ENCODE measurements around the gene ATG9A.
A peak's percentile ranks its signal among the peaks of the same experiment; 100 is the strongest.

Gene ATG9A

DNA sequence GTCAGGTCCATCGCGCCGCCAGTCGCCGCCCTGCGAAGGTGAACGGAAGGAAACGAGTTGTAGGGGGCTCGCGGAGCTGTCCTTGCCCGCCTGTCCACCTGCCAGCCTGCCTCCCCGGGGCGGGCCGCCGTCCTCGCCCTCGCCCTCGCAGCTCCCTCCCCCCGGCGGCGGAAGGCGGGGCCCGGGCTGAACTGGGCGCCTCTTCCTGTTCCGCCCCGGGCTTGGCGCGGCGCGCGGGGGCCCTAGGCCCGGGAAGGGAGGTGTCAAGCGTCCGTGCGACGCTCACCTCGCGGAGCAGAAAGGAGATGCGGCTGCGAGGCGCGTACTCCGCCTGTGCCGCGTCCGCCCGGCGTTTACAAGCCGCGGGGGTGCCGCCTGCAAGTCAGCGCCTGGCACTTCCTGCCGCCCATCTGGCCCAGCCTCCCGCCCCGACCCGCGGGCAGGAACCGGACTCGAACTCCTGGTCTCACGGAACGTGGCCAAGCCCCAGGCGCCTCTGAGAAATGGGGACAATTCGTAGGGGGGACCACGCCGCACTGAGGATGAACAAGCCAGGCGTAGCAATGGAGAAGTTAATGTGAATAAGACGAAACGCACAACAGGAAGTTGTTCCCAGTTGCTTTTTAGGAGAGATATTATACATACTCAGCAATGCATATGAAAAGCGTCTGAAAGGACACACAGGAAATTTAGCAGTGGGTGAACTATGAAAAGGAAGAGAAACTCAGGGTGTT lies 52.5 kb downstream of the ATG9A start, which contains the start of gene CNPPD1:
Gene CNPPD1, minus strand, starts transcription at position 108 of the 734 bp plus-strand sequence. Its CDS starts 97 bp downstream, at position 11.
- H3K27ac ChIP-seq = peak within 1 kb of the TSS; percentile 98
- TF ChIP-seq, protein P1, sequence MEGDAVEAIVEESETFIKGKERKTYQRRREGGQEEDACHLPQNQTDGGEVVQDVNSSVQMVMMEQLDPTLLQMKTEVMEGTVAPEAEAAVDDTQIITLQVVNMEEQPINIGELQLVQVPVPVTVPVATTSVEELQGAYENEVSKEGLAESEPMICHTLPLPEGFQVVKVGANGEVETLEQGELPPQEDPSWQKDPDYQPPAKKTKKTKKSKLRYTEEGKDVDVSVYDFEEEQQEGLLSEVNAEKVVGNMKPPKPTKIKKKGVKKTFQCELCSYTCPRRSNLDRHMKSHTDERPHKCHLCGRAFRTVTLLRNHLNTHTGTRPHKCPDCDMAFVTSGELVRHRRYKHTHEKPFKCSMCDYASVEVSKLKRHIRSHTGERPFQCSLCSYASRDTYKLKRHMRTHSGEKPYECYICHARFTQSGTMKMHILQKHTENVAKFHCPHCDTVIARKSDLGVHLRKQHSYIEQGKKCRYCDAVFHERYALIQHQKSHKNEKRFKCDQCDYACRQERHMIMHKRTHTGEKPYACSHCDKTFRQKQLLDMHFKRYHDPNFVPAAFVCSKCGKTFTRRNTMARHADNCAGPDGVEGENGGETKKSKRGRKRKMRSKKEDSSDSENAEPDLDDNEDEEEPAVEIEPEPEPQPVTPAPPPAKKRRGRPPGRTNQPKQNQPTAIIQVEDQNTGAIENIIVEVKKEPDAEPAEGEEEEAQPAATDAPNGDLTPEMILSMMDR (IDR thresholded peaks at IDR 0.05) = no peak
- TF ChIP-seq ZFX (IDR thresholded peaks at IDR 0.05; ENCODE audit: borderline replicate concordance) = no peak

- no peak for TF ChIP-seq ZFX (IDR thresholded peaks at IDR 0.05; ENCODE audit: borderline replicate concordance)
- TF ChIP-seq, protein P1 (IDR thresholded peaks at IDR 0.05) = peak; percentile 21; the same call in 1 of the 2 replicates
- H3K27ac ChIP-seq = peak overlapping the region; percentile 98
Observed at GRCh38 chr2:219175928-219176817, 53.3 kb downstream of the ATG9A start.

DNA sequence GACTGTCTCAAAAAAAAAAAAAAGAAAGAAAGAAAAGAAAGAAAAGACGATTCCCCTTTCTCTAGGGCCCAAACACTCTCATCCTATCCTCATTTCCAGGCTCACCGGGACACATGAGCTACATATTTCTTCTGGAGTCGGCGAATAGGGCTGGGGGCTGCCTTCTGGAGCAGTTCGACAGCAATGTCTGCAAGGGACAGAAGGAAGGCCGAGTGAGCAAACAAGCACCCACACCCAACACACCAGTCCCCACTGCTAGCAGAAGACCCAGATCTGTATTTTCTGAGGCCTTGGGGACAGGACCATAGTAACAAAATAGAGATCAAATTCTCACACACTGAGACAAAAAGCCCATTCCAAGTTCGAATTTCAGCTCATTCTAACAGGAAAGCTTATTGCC lies 54.0 kb downstream of the ATG9A start:
- H3K27ac ChIP-seq = peak overlapping the region; percentile 98; the same call in 1 of the 2 replicates

DNA sequence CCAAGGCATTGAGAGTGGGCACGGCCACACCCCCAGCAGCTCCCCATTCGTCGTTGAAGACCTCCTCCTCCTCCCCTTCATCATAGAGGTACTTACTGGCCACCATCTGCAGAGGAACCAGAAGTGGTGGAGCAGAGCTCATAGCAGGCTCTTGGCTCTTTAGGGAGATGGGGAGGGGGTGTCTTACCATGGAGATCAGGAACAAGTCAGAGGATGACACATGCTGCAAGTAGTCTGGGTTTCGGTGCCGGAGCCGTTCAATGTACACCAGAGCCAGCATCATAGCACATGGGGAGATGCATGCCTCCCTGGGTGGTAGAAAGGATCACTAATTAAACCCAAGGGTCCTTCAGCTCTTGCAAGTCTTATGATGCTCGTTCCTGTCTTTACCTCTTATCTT lies 54.6 kb downstream of the ATG9A start:
- no peak for TF ChIP-seq ZFX (IDR thresholded peaks at IDR 0.05; ENCODE audit: borderline replicate concordance)
- TF ChIP-seq, protein P1 (IDR thresholded peaks at IDR 0.05) = no peak
- no peak overlapping the region for H3K27ac ChIP-seq

More for the DNA sequence above, 54.0 kb downstream of the ATG9A start:
- no peak for TF ChIP-seq ZFX (IDR thresholded peaks at IDR 0.05; ENCODE audit: borderline replicate concordance)
- TF ChIP-seq, protein P1 (IDR thresholded peaks at IDR 0.05) = no peak

DNA sequence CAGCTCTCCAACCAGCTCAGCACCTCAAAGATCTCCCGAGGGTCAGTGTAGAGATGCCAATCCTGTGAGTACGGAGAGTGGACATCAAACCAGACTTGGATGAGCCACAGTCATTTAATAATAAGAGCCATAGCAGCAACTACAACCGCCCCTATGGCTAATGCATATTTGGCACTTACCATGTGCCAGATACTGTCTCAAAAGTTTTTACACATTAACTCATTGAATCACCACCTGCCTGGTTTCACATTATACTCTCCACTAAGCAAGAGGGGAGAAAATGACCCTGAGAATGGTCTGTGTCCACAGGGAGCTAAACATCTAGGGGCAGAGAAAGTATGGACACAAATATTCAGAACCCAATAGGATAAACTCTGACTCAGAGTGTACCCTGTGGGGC lies 55.3 kb downstream of the ATG9A start:
- TF ChIP-seq, protein P1 (IDR thresholded peaks at IDR 0.05) = no peak
- TF ChIP-seq ZFX (IDR thresholded peaks at IDR 0.05; ENCODE audit: borderline replicate concordance) = no peak

DNA sequence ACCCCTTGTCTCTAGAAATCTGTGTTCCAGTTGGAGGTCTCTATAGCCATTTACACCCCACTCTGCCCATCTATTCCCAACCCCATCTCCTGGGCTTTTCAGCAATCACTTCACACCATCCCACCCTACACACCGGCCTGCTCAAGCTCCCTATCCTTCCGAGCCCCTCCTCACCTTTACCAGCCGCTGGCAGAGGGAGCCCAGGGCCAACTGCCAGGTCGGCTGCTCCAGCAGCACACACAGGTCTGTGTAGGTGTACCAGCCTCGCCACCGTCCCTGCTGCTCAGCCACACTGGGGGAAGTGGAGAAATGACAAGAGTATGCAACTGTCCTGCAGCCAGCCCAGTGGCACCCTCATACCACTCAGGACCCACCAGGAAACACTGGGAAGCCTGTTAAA lies 56.3 kb downstream of the ATG9A start:
- no peak overlapping the region for H3K27ac ChIP-seq
- TF ChIP-seq, protein P1 (IDR thresholded peaks at IDR 0.05) = no peak

More for the DNA sequence above, 55.3 kb downstream of the ATG9A start:
- no peak overlapping the region for H3K27ac ChIP-seq

Measured in 22Rv1 (cell line).